Activated CD4-positive, alpha-beta T cell treated with anti-CD3 and anti-CD28 coated beads for 36 hours (primary cell): ENCODE results near the gene OTUB2. TPM values are rescaled to one million over a fixed set of nuclear protein-coding genes. Genes with fewer than 3 reads are reported as not detected.
A peak's percentile ranks its signal among the peaks of the same experiment; 100 is the strongest.

ENCODE experiments used
- ATAC-seq: fragments of 200-7000 bp; cut with Tn5 transposase; one replicate; pipeline ENCODE4 v1.10.0; 2021; ENCODE audit warnings: mild to moderate bottlenecking, moderate library complexity
- CTCF ChIA-PET: fragments of 350-600 bp; sonication (Branson Sonifier 250); formaldehyde crosslinking; loops from one replicate; lab custom pipeline; 2021; ENCODE audit warnings: antibody characterized with exemption; lab: Charles Lee
- POLR2A ChIA-PET: fragments of 350-600 bp; sonication (Branson Sonifier 250); formaldehyde crosslinking; loops from one replicate; lab custom pipeline; 2021; ENCODE audit warnings: antibody characterized with exemption, inconsistent platforms; lab: Charles Lee
- DNase-seq: peaks from one replicate; pipeline ENCODE4 v3.0.0-alpha.2; 2020
- H3K27ac Mint-ChIP-seq: one replicate; pipeline ENCODE4 v1.8.0; 2021; ENCODE audit warnings: mixed read lengths
- H3K27me3 Mint-ChIP-seq: one replicate; pipeline ENCODE4 v1.8.0; 2021; ENCODE audit warnings: mixed read lengths
- H3K36me3 Mint-ChIP-seq: one replicate; pipeline ENCODE4 v1.8.0; 2021; ENCODE audit warnings: low read depth, mixed read lengths
- H3K4me1 Mint-ChIP-seq: one replicate; pipeline ENCODE4 v1.8.0; 2021; ENCODE audit warnings: mixed read lengths
- H3K4me3 Mint-ChIP-seq: one replicate; pipeline ENCODE4 v1.8.0; 2021; ENCODE audit warnings: mild to moderate bottlenecking, moderate library complexity, mixed read lengths
- H3K9me3 Mint-ChIP-seq: one replicate; pipeline ENCODE4 v1.8.0; 2021; ENCODE audit warnings: low read depth, mixed read lengths
- intact Hi-C, 2 experiments: fragments of 100-400 bp; cut with DNase I in 1 of 2; cut with micrococcal nuclease in 1 of 2; formaldehyde crosslinking; loops; one replicate each; pipeline versions ENCODE4 v1.14.2 to v1.15.1; 2022 to 2024; cut with DNase I, micrococcal nuclease
- total RNA-seq, 2 experiments: library from RNA; stranded (reverse); gene quantifications; one replicate each; pipeline ENCODE4 v1.2.3, GENCODE V29; 2021

Gene OTUB2
- total RNA-seq, 2 experiments from 2014 or later = 0.75 to 0.93 TPM

DNA sequence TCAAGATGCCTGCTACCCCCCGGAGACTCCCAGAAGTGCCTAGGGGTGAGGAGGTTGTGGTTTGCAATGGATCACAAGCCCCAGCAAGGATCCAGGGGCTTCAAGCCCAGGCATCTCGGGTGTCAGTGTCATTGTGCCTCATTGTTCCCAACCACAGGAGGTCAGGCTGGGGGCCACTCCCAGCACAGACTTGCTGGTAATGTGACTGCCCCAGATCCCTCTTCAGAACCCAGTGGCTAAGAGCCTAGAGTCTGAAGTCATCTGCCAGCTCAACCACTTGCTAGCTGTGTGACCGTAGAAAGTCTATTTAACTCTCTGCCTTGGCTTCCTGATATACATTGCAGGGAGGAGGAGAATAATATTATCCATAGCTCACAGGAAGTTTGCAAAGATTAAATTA lies 42.1 kb upstream of the OTUB2 start:
- intact Hi-C loops = no loop called here
- H3K4me1 Mint-ChIP-seq = peaks cover 21% of the 10 kb centered on the region
- no peaks in the 10 kb centered on the region for H3K27me3 Mint-ChIP-seq
- ATAC-seq (peak; percentile 29), DNase-seq (no peak)
- H3K9me3 Mint-ChIP-seq = peaks cover 2% of the 10 kb centered on the region
- no peak overlapping the region for H3K4me3 Mint-ChIP-seq
- H3K27ac Mint-ChIP-seq = no peak overlapping the region
- H3K36me3 Mint-ChIP-seq = peaks cover 5% of the 10 kb centered on the region
- CTCF ChIA-PET = interaction anchor here (1.4 to 3.7 kb wide), 2 partner anchors 17 to 45 kb away, joined by 4 to 23 read pairs; no protein-coding TSS in a partner anchor
- POLR2A ChIA-PET = no interaction called here

DNA sequence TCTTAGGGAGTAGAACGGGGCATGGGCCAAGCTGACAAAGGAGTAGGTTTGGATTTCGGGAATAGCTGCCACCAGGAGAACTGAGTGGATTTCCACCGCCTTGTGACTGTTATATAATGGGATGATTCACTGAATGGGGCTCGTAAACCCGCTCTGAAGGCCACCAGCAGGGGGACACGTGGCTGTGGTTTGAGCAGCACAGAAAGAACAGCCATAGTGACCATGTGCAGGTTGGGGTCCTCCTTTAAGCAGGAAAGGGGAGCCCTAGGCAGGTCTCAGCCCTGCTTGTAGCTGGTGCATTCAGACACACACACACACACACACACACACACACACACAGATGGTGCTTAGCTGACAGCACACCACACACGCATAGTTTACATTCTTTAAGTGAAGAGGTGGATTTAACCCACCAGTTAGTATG lies 41.1 kb upstream of the OTUB2 start:
- ChIA-PET POLR2A (interaction anchor here (0.6 kb wide), 1 partner anchor 15 kb away, joined by 3 read pairs; no protein-coding TSS in a partner anchor), CTCF (interaction anchor here (3.7 kb wide), 1 partner anchor 45 kb away, joined by 23 read pairs; no protein-coding TSS in a partner anchor)
- DNase-seq = no peak
- Mint-ChIP-seq H3K9me3 (no peaks in the 10 kb centered on the region), H3K27me3 (no peaks in the 10 kb centered on the region), H3K36me3 (no peaks in the 10 kb centered on the region), H3K27ac (no peak overlapping the region), H3K4me1 (peaks cover 13% of the 10 kb centered on the region), H3K4me3 (no peak overlapping the region)
- no peak for ATAC-seq
- intact Hi-C loops = no loop called here

DNA sequence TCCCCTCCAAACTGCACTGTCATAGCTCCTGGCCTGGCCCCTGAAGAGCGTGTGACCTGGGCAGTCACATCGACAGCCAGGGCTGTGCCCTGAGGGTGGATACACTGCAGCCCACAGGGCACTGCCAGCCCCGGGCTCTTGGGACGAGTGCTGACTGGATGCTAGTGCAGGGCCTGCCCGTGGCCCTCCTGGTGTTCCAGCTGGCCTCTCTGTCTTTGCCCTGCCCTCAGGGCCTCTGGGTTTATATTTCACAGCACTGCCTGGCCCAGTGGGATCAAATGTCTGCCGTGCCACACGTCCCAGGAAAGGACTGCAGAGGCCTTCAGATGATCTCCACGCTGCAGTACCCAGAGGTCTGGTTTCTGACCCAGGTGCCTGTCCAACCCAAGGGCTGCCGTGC lies 39.2 kb upstream of the OTUB2 start:
- Mint-ChIP-seq H3K4me3 (no peak overlapping the region), H3K36me3 (no peaks in the 10 kb centered on the region), H3K4me1 (peaks cover 8% of the 10 kb centered on the region), H3K27me3 (no peaks in the 10 kb centered on the region), H3K9me3 (no peaks in the 10 kb centered on the region), H3K27ac (no peak overlapping the region)
- intact Hi-C loops = no loop called here
- DNase-seq (no peak), ATAC-seq (no peak)
- CTCF ChIA-PET = interaction anchor here (0.7 to 1.2 kb wide), 3 partner anchors 8 to 47 kb away, joined by 3 to 8 read pairs (median 3); no protein-coding TSS in a partner anchor
- POLR2A ChIA-PET = no interaction called here

- intact Hi-C loops = no loop called here
- ChIA-PET CTCF (no interaction called here), POLR2A (no interaction called here)
- Mint-ChIP-seq H3K27me3 (no peaks in the 10 kb centered on the region), H3K9me3 (no peaks in the 10 kb centered on the region), H3K27ac (no peak overlapping the region), H3K4me3 (no peak overlapping the region), H3K4me1 (peaks cover 8% of the 10 kb centered on the region), H3K36me3 (no peaks in the 10 kb centered on the region)
- DNase-seq (no peak), ATAC-seq (no peak)
These were observed 38.8 kb upstream of the OTUB2 start for GRCh38 chr14:93987376-93987775.

DNA sequence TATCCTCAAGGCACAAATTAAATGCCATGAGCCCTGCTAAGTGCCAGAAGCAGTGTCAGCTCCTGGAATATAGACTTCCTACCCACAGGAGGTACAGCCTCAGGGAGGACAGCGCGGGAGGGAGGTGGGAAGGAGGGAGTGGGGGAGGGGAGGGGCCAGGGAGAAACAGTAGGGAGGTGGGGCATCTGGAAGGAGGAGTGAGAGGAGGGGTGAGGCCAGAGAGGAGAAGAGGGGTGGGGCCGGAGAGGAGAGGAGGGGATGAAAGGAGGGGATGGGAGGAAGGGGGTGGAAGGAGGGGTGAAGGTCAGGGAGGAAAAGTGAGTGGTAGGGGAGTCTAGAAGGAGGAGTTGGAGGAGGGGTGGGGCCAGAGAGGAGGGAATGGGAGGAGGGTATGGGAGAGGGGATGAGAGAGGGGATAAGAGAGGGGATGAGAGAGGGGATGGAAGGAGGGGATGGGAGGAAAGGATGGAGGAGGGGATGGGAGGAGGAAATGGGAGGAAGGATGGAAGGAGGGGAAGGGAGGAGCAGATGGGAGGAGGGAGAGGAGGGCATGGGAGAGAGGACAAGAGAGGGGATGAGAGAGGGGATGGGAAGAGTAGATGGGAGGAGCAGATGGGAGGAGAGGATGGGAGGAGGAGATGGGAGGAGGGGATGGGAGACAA lies 38.2 kb upstream of the OTUB2 start:
- Mint-ChIP-seq H3K4me3 (no peak overlapping the region), H3K27me3 (no peaks in the 10 kb centered on the region), H3K36me3 (no peaks in the 10 kb centered on the region), H3K9me3 (no peaks in the 10 kb centered on the region), H3K4me1 (peaks cover 8% of the 10 kb centered on the region), H3K27ac (no peak overlapping the region)
- ATAC-seq (no peak), DNase-seq (no peak)
- intact Hi-C loops = no loop called here
- CTCF ChIA-PET = no interaction called here
- POLR2A ChIA-PET = no interaction called here

DNA sequence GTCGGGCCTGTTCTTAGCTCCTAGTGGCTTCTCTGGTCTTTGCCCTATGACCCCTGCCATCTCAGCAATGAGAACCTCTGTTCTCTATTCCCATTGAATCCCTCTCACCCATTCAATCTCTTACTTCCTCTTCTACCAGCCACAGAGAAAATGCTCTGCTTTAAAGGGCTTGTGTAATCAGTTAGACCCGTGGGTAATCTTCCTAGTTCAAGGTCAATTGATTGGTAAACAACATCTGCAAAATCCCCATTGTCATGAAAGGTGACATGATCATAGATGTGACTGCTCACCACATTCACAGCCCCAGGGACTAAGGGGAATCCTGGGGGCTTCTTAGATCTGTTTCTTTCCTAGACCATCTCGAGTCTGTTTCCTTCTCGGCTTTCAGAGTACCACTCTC lies 36.2 kb upstream of the OTUB2 start:
- Mint-ChIP-seq H3K4me3 (no peak overlapping the region), H3K9me3 (no peaks in the 10 kb centered on the region), H3K4me1 (peaks cover 20% of the 10 kb centered on the region), H3K36me3 (no peaks in the 10 kb centered on the region), H3K27me3 (no peaks in the 10 kb centered on the region), H3K27ac (peak overlapping the region; percentile 5)
- ChIA-PET CTCF (interaction anchor here (2.9 kb wide), 1 partner anchor 11 kb away, joined by 12 read pairs; no protein-coding TSS in a partner anchor), POLR2A (no interaction called here)
- ATAC-seq (no peak), DNase-seq (no peak)
- intact Hi-C loops = no loop called here

DNA sequence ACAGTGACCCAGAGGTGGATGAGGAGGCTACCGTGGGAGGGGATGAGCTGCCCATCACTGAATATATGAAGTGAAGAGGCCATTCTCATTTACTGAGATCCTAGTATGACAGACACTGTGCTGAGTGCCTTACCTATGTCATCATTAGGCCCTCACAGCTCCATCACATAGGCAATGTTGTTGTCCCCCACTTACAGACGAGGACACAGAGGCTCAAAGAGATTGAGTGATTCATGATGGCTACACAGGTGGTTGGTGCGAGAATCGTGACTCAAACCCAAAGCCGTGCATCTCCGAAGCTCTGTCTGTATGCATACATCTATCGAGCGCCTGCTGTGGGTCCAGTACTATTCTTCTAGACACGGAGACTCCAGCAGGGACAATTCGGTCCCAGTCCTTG lies 34.9 kb upstream of the OTUB2 start:
- peaks cover 33% of the 10 kb centered on the region for H3K4me1 Mint-ChIP-seq
- ATAC-seq = peak; percentile 57
- peak; percentile 41 for DNase-seq
- CTCF ChIA-PET = interaction anchor here (1.6 to 16.7 kb wide), 5 partner anchors 10 to 50 kb away, joined by 4 to 349 read pairs (median 12); partner anchors contain the start of gene ASB2
- POLR2A ChIA-PET = interaction anchor here (0.8 to 1.3 kb wide), 3 partner anchors 13 to 37 kb away, joined by 3 to 5 read pairs (median 5); no protein-coding TSS in a partner anchor
- no peaks in the 10 kb centered on the region for H3K9me3 Mint-ChIP-seq
- no peaks in the 10 kb centered on the region for H3K36me3 Mint-ChIP-seq
- intact Hi-C loops = no loop called here
- H3K27ac Mint-ChIP-seq = no peak overlapping the region
- H3K4me3 Mint-ChIP-seq = no peak overlapping the region
- no peaks in the 10 kb centered on the region for H3K27me3 Mint-ChIP-seq

DNA sequence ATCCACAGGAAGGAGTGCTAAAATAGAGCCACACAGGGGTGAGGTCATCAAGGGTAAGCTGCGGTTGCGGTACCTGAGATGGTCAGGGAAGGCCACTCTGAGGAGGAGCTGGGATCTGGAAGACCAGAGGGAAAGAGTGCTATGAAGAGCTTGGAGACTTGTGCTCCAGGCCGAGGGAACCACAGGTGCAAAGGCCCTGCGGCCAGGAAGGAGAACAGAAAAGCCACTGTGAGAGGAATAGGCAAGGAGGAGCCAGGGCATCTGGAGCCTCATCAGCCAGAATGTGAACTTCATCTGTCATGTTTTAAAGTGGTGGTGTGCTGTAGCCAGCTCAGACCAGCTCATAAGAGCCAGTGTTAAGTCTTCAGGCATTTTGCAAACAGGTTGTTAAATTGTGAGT lies 34.5 kb upstream of the OTUB2 start:
- H3K27me3 Mint-ChIP-seq = no peaks in the 10 kb centered on the region
- peaks cover 36% of the 10 kb centered on the region for H3K4me1 Mint-ChIP-seq
- no peak overlapping the region for H3K4me3 Mint-ChIP-seq
- no peak for DNase-seq
- H3K9me3 Mint-ChIP-seq = no peaks in the 10 kb centered on the region
- ChIA-PET CTCF (interaction anchor here (0.6 to 16.7 kb wide), 6 partner anchors 10 to 739 kb away, joined by 3 to 349 read pairs (median 12); partner anchors contain the start of gene ASB2), POLR2A (interaction anchor here (0.9 to 1.3 kb wide), 2 partner anchors 14 to 31 kb away, joined by 5 read pairs; no protein-coding TSS in a partner anchor)
- no peak for ATAC-seq
- H3K36me3 Mint-ChIP-seq = no peaks in the 10 kb centered on the region
- intact Hi-C loops = no loop called here
- H3K27ac Mint-ChIP-seq = no peak overlapping the region

DNA sequence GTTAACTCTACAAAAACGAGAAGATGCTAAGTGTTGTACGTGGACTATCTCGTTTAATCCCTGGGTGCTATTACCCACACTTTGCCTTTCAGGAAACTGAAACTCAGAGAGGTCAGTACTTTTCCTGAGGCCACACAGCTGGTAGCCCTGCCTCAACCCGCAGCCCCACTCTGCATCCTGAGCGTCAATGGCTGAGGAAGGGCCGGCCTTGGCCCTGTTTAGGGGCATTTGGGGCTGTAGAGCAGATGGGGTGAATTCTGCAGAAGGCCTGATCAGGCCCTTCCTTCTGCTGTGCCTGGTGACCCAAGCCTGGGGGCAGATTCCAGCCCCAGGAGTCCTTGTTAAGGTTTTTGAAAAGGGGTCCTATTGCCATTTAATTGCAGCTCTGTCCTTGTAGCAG lies 32.8 kb upstream of the OTUB2 start:
- Mint-ChIP-seq H3K36me3 (no peaks in the 10 kb centered on the region), H3K4me1 (peaks cover 49% of the 10 kb centered on the region), H3K9me3 (no peaks in the 10 kb centered on the region), H3K27me3 (no peaks in the 10 kb centered on the region), H3K27ac (no peak overlapping the region), H3K4me3 (no peak overlapping the region)
- CTCF ChIA-PET = interaction anchor here (0.5 to 16.7 kb wide), 8 partner anchors 8 to 1648 kb away, joined by 3 to 349 read pairs (median 4); no protein-coding TSS in a partner anchor
- POLR2A ChIA-PET = interaction anchor here (0.7 kb wide), 1 partner anchor 54 kb away, joined by 3 read pairs; no protein-coding TSS in a partner anchor
- DNase-seq (no peak), ATAC-seq (no peak)
- intact Hi-C loops = no loop called here

GRCh38 chr14:93994919-93995682 lies 31.0 kb upstream of the OTUB2 start:
- H3K27ac Mint-ChIP-seq = peak overlapping the region; percentile 64
- intact Hi-C loops = loop anchor here (1.0 kb wide), 3 partner anchors 17 to 36 kb away; no protein-coding TSS in a partner anchor
- ChIA-PET POLR2A (interaction anchor here (0.5 to 1.5 kb wide), 5 partner anchors 17 to 789 kb away, joined by 3 to 11 read pairs (median 5); no protein-coding TSS in a partner anchor), CTCF (interaction anchor here (0.7 to 16.7 kb wide), 7 partner anchors 8 to 63 kb away, joined by 3 to 349 read pairs (median 4); no protein-coding TSS in a partner anchor)
- H3K36me3 Mint-ChIP-seq = no peaks in the 10 kb centered on the region
- peaks cover 53% of the 10 kb centered on the region for H3K4me1 Mint-ChIP-seq
- no peaks in the 10 kb centered on the region for H3K9me3 Mint-ChIP-seq
- no peaks in the 10 kb centered on the region for H3K27me3 Mint-ChIP-seq
- ATAC-seq (peak; percentile 92), DNase-seq (peak; percentile 87)
- no peak overlapping the region for H3K4me3 Mint-ChIP-seq

DNA sequence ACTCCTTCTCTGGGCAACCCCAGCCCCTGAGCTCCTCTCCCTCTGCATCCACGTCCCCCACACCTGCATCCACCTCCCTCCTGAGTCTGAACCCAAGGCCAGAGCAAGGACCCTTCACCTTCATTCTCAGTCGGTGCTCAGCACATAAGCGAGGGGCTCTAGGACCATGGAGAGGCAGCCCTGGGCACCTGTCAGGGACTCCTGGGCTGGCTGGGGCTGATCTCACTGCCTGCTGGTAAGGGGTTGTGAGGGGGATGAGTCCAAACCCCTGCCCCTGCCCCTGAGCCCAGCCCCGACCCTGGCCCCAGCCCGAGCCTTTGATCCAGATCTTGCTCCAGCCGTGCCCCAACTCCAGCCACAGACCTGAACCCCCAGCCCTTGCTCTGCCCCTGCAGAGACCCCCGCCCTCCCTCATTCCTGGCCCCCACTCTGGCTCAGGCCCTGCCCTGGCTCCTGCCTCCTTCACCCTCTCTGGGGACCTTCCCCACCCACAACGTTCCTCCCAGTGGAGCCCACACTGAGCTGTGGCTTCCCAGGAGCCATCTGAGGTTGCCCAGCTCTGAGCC lies 29.9 kb upstream of the OTUB2 start:
- peaks cover 50% of the 10 kb centered on the region for H3K4me1 Mint-ChIP-seq
- DNase-seq (no peak), ATAC-seq (no peak)
- no peaks in the 10 kb centered on the region for H3K9me3 Mint-ChIP-seq
- no peak overlapping the region for H3K4me3 Mint-ChIP-seq
- H3K36me3 Mint-ChIP-seq = no peaks in the 10 kb centered on the region
- CTCF ChIA-PET = interaction anchor here (16.7 kb wide), 1 partner anchor 55 kb away, joined by 349 read pairs; no protein-coding TSS in a partner anchor
- H3K27ac Mint-ChIP-seq = peak overlapping the region; percentile 47
- intact Hi-C loops = no loop called here
- H3K27me3 Mint-ChIP-seq = no peaks in the 10 kb centered on the region
- POLR2A ChIA-PET = interaction anchor here (1.5 kb wide), 1 partner anchor 56 kb away, joined by 5 read pairs; no protein-coding TSS in a partner anchor
